Endothelial cell of coronary artery (primary cell): ENCODE data around the gene C2orf72. TPM values are rescaled to one million over a fixed set of nuclear protein-coding genes. Genes with fewer than 3 reads are reported as not detected.

Experiments
- total RNA-seq: library from RNA; depleted of rRNA; stranded (reverse); fragments of >200 nt; gene quantifications from 2 replicates; pipeline ENCODE4 v1.2.3, GENCODE V29; 2014

The C2orf72 gene
- 0.19 TPM in 1 of 2 replicates, not detected in the other for total RNA-seq

DNA sequence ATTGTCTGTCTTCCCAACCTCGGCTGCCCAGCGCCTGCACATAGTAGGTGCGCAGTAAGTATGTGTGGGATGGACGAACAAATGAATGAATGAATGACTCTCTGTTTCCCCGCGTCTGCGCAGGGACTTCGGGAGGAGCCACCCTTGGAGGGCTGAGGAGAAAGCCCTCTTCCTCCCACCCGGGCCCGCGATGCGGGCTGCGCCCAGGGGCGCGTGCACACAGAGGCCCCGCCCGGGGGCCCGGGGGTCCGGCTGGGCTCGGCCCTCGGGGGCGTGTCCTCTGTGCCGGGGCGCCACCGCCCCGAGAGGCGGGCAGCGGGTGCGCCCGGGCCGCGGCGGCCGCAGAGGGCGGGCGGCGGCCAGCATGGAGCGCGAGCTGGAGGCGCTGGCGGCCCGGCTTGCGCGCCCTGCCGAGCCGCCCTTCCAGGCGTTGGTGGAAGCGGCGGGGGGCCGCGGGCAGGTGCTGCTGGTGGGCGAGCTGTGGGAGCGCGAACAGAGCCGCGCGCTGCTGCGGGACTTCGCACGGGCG, at the start of gene C2orf72:
Gene C2orf72, plus strand, starts transcription at position 322 of the 529 bp plus-strand sequence. Its CDS starts 43 bp downstream, at position 365.

DNA sequence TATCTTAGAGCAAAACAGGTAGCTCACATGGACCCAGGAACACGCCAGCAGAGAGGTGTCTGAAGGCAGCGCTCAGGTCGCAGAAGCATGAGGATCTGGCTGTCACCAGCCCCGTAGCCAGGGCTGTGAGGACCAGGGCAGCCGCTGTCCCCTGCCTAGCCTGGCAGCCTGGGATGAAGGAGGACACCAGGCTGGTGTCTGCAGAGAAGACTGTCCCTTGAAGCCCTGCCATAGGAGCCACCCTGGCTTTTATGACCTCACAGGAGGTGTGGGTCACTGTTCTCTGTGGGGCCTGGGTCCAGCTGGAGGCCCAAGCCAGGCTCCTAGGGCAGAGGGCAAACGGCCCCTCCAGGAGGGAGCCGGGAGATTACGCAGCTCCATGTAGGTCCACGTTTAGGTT, 41.5 kb upstream of the C2orf72 start, which contains the start of gene SPATA3:
Gene SPATA3, plus strand, starts transcription at position 301 of the 400 bp plus-strand sequence. CDS start 113 bp downstream, outside the sequence.

DNA sequence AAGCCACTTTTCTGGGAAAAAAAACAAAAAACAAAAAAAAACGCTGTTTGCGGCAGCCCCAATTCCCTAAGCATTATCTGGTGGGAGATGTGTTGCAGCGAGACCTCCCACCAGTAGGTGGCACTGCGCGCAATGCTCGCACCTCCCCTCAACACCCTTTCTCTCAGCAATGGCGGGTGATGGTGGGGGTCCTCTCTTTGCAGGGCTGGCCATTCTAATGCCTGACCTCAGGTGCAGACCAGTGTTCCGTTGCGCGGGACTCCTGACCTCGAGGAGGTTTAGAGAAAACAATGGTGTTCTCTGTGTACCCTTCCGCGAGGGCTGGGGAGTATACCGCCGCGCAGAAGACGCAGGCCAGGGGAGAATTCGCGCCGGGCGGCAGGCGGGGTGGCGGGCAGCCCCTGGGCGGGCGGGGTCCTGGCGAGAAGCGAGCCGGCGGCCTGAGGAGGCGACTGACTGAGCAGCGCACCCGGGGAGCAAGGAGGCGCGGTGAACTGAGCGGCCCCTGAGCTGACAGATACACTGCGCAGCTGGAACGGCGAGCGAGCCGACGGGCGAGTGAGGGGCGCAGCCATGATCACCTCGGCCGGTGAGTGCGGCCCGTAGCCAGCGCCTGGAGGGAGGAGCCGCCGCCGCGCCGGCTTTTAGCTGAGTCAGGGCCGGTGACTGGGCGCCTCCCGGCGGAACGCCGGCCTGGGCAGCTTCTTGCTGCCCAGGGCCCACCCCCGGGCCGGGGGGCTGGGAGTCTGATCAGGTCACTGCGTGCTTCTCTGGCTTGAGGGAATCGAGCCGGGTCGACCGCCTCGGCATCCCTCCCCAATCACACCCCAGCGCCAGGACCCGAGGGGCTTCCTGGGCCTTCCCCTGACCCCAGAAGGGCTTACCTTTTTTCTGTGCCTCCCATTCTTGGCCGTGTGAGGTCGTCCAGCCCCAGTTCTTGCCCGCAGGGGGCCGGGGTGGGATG, 19.4 kb downstream of the C2orf72 start, which contains the start of gene PSMD1:
Gene PSMD1, plus strand, starts transcription at position 415 of the 964 bp plus-strand sequence. Its CDS starts 159 bp downstream, at position 574.

Other genes starting within 250 kb of the C2orf72 start
- gene ITM2C, start 172.6 kb upstream of the C2orf72 start, total RNA-seq: 3.8 and 13.0 TPM in 2 replicates
- gene GPR55, start 112.3 kb upstream of the C2orf72 start, total RNA-seq: not detected in 2 replicates
- gene SPATA3, start 41.4 kb upstream of the C2orf72 start, total RNA-seq: not detected in 2 replicates
- 157 and 184 TPM in 2 replicates for gene PSMD1, start 19.3 kb downstream of the C2orf72 start, total RNA-seq
- gene HTR2B, start 87.5 kb downstream of the C2orf72 start, total RNA-seq: 0.09 and 1.2 TPM in 2 replicates
- 19.6 and 26.1 TPM in 2 replicates for gene ARMC9, start 161.1 kb downstream of the C2orf72 start, total RNA-seq